ENCODE measurements around the gene UBE2G1.

DNA sequence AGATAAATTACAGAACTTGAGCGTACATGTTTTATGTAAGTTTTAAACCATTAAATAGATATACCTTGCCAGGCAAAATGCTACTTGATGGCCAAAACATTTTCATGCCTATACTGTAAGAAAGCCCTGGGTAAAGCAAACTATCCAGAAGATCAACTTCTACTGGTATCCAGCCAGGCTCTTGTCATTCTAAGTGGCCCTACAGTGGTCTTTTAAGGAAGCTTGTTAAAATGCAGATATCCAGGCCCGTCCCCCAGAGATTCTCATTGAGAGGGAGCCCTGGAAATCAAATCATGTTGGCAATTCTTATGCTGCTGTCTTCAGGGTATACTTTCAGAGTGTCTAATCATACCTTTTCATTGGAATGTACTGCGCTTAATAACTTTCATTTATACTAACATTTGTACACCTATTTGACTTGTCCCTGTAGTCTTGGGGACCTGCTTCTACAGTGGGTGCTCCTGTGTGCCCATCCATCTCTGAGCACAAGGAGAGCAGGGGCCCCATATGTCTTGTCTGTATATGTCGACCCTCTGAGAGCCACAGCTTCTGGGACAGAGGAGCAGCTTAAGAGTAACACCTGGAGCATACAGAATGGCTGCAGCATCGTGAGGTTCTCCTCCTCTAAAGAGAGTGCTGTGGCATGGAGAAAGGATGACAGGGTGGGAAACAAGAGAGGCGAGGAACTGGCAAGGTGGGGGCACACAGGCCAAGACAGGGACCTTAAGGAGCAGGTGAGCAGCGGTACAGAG, 59.1 kb downstream of the UBE2G1 start:
- TF ChIP-seq, protein P1, sequence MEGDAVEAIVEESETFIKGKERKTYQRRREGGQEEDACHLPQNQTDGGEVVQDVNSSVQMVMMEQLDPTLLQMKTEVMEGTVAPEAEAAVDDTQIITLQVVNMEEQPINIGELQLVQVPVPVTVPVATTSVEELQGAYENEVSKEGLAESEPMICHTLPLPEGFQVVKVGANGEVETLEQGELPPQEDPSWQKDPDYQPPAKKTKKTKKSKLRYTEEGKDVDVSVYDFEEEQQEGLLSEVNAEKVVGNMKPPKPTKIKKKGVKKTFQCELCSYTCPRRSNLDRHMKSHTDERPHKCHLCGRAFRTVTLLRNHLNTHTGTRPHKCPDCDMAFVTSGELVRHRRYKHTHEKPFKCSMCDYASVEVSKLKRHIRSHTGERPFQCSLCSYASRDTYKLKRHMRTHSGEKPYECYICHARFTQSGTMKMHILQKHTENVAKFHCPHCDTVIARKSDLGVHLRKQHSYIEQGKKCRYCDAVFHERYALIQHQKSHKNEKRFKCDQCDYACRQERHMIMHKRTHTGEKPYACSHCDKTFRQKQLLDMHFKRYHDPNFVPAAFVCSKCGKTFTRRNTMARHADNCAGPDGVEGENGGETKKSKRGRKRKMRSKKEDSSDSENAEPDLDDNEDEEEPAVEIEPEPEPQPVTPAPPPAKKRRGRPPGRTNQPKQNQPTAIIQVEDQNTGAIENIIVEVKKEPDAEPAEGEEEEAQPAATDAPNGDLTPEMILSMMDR (IDR thresholded peaks at IDR 0.05; ENCODE audit: low read length), result no peak
- TF ChIP-seq EZH2 (optimal IDR thresholded peaks at IDR 0.05; ENCODE audit: low read depth, low read length) (no peak), EZH2phosphoT487 (IDR thresholded peaks at IDR 0.05; ENCODE audit: low read length) (no peak)

Measured in MM.1S (cell line).